ENCODE measurements around the gene ADCY1. TPM values are rescaled to one million over a fixed set of nuclear protein-coding genes. Genes with fewer than 3 reads are reported as not detected.
"Not testable (repeated sequence)": the region's sequence is repeated elsewhere in the genome, so short reads cannot be mapped to it uniquely, and the experiment has no call there.

The ADCY1 gene
- total RNA-seq, 1 donor from 2014 or later, result 9.4 TPM

DNA sequence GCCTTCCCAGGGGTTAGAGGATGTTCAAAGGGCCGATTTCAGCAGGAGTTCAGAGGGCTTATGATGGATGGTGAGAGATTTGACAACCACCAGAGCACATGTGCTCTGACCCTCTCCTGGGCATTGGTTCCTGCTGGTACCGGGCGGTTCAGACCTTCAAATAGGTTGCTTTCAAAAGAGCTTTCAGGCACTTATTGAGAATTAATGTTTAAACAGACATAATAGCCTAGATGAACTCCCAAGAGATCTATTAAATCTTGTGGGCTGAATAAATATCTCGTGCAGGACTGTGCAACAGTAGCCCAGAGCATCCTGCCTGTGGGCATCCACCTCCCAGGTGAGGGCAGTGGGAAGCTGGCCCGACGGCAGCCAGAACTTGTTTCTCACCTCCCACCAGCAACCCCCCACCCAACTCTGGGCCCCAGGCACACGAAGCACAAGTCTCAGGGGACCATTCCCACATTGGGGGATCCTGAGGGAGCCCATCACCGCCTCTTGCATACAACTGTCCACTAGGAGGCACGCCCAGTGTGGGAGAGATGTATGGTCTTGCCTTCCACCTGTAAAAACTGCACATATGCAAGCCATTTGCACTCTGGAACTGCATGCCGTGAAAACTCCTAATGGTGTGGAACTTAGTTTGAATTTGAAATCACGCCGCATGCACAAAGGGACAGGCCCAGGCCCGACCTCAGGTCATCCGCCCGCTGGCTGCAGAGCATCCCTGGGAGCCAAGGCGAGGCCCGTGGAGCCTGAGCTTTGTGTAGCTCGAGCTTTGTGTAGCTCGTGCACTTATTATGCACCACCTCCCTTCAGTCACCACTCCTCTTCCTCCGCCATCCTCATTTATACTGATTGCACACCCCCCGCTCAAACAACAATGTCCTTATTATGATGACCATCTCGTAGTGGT is 147.8 kb downstream of the ADCY1 start:
- no peak overlapping the region for H3K4me3 Mint-ChIP-seq (ENCODE audit: low read depth)
- intact Hi-C loops (cut with micrococcal nuclease), result no loop called here
- DNase-seq (ENCODE audit: low spot score), result no peak
- peaks cover 29% of the 10 kb centered on the region for H3K36me3 Mint-ChIP-seq (ENCODE audit: low read depth)
- H3K27ac Mint-ChIP-seq, result no peak overlapping the region
- no peaks in the 10 kb centered on the region for H3K27me3 Mint-ChIP-seq (ENCODE audit: low read depth)
- no peaks in the 10 kb centered on the region for H3K9me3 Mint-ChIP-seq
- no peaks in the 10 kb centered on the region for H3K4me1 Mint-ChIP-seq (ENCODE audit: low read depth)

DNA sequence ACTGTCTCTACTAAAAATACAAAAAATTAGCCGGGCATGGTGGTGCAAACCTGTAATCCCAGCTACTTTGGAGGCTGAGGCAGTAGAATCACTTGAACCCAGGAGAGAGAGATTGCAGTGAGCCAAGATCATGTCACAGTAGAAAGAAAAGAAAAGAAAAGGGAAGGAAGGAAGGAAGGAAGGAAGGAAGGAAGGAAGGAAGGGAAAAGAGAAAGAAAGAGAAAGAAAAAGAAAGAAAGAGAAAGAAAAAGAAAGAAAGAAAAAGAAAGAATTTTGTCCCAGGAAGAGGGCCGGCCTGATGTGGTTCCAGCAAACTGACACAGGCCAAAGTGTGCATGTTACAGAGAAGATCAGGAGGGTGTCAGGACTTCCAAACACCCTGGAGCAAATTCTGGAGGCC is 151.1 kb downstream of the ADCY1 start:
- H3K27ac Mint-ChIP-seq; H3K4me1 Mint-ChIP-seq (ENCODE audit: low read depth); H3K4me3 Mint-ChIP-seq (ENCODE audit: low read depth); H3K27me3 Mint-ChIP-seq (ENCODE audit: low read depth); H3K9me3 Mint-ChIP-seq; DNase-seq (ENCODE audit: low spot score); intact Hi-C loops (cut with micrococcal nuclease): not testable (repeated sequence)
- peaks cover 38% of the 10 kb centered on the region for H3K36me3 Mint-ChIP-seq (ENCODE audit: low read depth)

DNA sequence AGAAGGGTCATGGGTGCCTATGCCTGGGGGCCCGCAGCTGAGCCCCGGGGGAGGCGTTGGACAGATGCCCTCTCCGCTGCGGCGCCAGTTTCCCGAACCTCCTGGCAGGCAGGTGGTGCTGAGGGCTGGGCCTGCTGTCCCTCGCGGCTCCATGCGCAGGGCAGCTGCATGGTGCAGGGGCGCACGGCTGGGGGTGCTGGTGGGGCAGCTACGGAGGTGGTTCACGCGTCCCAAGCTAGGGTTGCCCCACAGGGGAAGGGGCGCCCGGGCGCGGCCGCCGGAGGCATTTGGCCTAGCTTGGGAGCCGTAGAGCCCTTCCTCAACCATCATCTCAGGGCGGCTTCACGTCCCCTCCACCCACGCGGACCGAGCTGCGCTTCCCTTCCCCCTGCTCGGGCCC is 152.7 kb downstream of the ADCY1 start:
- Mint-ChIP-seq H3K27me3 (ENCODE audit: low read depth) (no peaks in the 10 kb centered on the region), H3K9me3 (no peaks in the 10 kb centered on the region), H3K4me1 (ENCODE audit: low read depth) (no peaks in the 10 kb centered on the region), H3K4me3 (ENCODE audit: low read depth) (no peak overlapping the region), H3K27ac (no peak overlapping the region), H3K36me3 (ENCODE audit: low read depth) (peaks cover 38% of the 10 kb centered on the region)
- intact Hi-C loops (cut with micrococcal nuclease), result no loop called here
- no peak for DNase-seq (ENCODE audit: low spot score)

DNA sequence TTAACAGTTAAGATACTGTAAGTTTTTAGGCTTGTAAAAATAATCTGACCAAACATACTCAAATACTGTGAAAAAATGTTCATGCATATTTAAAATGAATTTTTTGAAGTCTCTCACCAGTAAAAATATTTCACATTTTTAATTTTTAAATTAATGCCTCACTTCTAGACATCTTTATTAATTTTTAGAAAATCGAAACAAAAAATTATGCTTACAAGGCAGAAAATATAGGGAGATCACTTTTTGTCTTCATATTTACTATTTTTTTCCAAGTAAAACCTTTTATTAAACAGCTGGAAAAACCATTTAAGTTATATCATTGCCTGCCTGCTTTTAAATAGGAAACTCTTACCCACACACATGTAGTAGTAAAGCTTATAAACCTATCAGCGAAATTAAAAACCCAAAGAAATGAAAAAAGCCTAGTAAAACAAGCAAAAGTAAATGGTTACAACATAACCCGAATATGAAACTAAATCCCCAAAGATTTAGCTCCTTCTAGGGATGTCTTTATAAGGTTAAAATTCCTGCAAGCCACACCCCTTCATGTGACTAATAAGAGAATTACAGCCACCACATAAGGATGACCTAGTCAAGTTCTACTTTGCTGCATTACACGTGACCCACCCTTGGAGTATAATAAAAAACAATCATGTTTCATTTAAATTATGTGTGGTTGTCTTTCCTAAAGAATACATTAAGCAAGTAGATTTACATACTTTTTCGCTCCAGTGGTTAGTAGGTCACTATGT is 157.7 kb downstream of the ADCY1 start:
- H3K36me3 Mint-ChIP-seq (ENCODE audit: low read depth), result peaks cover 22% of the 10 kb centered on the region
- H3K4me3 Mint-ChIP-seq (ENCODE audit: low read depth); H3K4me1 Mint-ChIP-seq (ENCODE audit: low read depth); H3K27me3 Mint-ChIP-seq (ENCODE audit: low read depth); DNase-seq (ENCODE audit: low spot score); H3K9me3 Mint-ChIP-seq; H3K27ac Mint-ChIP-seq; intact Hi-C loops (cut with micrococcal nuclease): not testable (repeated sequence)

DNA sequence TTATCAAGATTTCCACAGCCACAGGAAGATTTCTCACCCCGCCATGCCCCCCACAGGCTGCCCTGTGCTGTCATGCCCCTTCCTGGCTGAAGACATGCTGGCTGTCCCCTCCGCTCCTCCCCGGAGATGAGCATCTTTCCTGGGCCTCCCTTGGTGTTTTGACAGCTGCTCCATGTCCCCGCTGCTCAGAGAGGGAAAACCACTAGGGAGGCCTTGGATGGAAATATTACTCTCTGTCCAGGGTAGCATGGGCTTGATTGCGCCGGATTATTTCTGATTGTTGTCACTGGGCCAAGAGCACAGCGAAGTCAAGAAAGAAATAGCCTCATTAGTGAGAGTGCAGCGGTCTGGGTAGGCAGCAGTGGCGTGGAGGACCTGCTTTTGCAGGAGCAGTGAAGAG is 164.8 kb downstream of the ADCY1 start:
- H3K4me3 Mint-ChIP-seq (ENCODE audit: low read depth), result not testable (repeated sequence)

DNA sequence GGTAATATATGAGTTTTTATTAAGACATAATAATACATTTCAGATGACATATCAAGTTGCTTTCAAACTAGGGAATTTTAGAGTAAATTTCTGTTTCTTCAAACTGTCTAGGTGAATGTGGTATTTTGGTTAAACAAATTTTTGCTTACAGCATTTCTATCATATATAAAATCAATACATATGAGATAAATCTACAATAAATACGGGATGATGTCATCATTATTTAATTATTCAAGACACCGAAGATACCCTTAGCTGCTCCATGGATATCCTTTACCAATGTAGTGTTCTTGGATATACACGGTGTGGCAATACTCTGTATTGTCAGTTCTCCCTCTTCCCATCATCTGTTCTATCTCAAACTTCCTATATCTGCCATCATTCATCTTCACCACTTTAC is 166.4 kb downstream of the ADCY1 start:
- H3K27ac Mint-ChIP-seq; H3K4me1 Mint-ChIP-seq (ENCODE audit: low read depth); H3K27me3 Mint-ChIP-seq (ENCODE audit: low read depth); intact Hi-C loops (cut with micrococcal nuclease); H3K4me3 Mint-ChIP-seq (ENCODE audit: low read depth); DNase-seq (ENCODE audit: low spot score): not testable (repeated sequence)
- Mint-ChIP-seq H3K9me3 (peaks cover 13% of the 10 kb centered on the region), H3K36me3 (ENCODE audit: low read depth) (peaks cover 64% of the 10 kb centered on the region)

More for the DNA sequence above, 164.8 kb downstream of the ADCY1 start:
- H3K4me1 Mint-ChIP-seq (ENCODE audit: low read depth); intact Hi-C loops (cut with micrococcal nuclease); H3K27ac Mint-ChIP-seq; H3K27me3 Mint-ChIP-seq (ENCODE audit: low read depth); DNase-seq (ENCODE audit: low spot score): not testable (repeated sequence)
- Mint-ChIP-seq H3K9me3 (peaks cover 13% of the 10 kb centered on the region), H3K36me3 (ENCODE audit: low read depth) (peaks cover 55% of the 10 kb centered on the region)

DNA sequence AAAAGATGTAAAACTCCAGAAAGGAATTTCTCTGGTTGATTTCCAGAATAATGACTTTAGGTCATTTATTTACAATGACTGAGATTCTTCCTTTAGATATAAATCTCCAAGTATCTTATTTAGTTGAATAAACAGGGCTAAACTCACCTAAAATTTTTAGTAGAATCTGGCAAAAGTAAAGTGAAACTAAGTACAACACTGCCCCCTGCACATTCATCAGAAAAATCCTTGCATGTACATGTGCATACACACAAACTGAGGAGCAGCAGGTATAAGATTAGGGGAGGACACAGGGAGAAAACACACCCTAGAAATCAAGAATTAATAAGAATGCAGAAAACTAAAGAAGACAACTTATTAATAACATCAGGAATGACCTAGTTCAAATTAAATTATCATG is 174.8 kb downstream of the ADCY1 start:
- H3K27ac Mint-ChIP-seq; H3K4me3 Mint-ChIP-seq (ENCODE audit: low read depth); H3K27me3 Mint-ChIP-seq (ENCODE audit: low read depth); intact Hi-C loops (cut with micrococcal nuclease); H3K4me1 Mint-ChIP-seq (ENCODE audit: low read depth); H3K9me3 Mint-ChIP-seq; DNase-seq (ENCODE audit: low spot score): not testable (repeated sequence)
- peaks cover 28% of the 10 kb centered on the region for H3K36me3 Mint-ChIP-seq (ENCODE audit: low read depth)

DNA sequence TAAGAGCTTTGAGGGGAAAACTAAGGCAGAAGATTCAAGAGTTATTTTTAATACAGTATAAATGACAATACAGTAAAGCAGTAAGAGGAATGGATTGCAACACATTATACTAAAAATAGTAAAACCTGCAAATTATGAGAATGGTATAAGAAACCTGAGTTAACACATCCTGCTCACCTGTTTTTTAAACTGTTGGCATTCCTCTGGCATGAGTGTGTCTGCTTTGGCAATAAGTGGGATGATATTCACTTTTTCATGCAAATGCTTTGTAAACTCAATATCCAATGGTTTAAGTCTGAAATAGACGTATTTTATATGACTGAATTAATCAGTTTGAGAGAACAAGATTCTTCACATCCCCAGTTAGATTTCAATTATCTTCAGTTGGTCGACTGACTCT is 177.2 kb downstream of the ADCY1 start:
- H3K27me3 Mint-ChIP-seq (ENCODE audit: low read depth); H3K4me3 Mint-ChIP-seq (ENCODE audit: low read depth); H3K27ac Mint-ChIP-seq; DNase-seq (ENCODE audit: low spot score); H3K9me3 Mint-ChIP-seq; H3K4me1 Mint-ChIP-seq (ENCODE audit: low read depth); intact Hi-C loops (cut with micrococcal nuclease): not testable (repeated sequence)
- peaks cover 21% of the 10 kb centered on the region for H3K36me3 Mint-ChIP-seq (ENCODE audit: low read depth)

DNA sequence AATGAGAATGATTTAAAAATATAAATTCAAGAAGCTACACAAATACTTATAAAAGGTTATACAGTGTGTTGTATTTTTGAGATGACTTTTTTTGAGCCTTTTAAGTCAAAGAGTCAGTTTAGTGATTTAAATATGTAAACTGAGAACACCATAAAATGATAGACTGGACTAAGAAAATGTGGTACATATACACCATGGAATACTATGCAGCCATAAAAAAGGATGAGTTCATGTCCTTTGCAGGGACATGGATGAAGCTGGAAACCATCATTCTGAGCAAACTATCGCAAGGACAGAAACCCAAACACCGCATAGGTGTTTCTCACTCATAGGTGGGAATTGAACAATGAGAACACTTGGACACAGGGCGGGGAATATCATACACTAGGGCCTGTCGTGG is 182.2 kb downstream of the ADCY1 start:
- H3K9me3 Mint-ChIP-seq; intact Hi-C loops (cut with micrococcal nuclease); DNase-seq (ENCODE audit: low spot score); H3K27me3 Mint-ChIP-seq (ENCODE audit: low read depth); H3K4me3 Mint-ChIP-seq (ENCODE audit: low read depth); H3K27ac Mint-ChIP-seq; H3K4me1 Mint-ChIP-seq (ENCODE audit: low read depth): not testable (repeated sequence)
- peaks cover 23% of the 10 kb centered on the region for H3K36me3 Mint-ChIP-seq (ENCODE audit: low read depth)

DNA sequence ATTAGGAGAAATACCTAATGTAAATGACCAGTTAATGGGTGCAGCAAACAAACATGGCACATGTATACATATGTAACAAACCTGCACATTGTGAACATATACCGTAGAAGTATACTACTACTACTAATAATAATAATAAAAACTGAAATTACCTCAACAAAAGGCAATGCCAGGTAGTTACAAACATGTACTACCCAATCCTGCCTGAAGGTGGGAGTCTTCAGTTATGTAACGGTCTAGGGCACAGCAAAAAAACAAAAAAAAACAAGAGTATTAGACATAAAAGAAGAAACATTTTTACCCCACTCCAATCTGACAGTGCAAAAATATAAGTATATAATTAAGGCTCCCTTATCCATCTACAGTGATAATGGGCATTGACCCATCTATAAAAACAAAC is 182.6 kb downstream of the ADCY1 start:
- DNase-seq (ENCODE audit: low spot score); intact Hi-C loops (cut with micrococcal nuclease); H3K27me3 Mint-ChIP-seq (ENCODE audit: low read depth); H3K4me1 Mint-ChIP-seq (ENCODE audit: low read depth); H3K4me3 Mint-ChIP-seq (ENCODE audit: low read depth); H3K27ac Mint-ChIP-seq; H3K9me3 Mint-ChIP-seq: not testable (repeated sequence)
- peaks cover 19% of the 10 kb centered on the region for H3K36me3 Mint-ChIP-seq (ENCODE audit: low read depth)

DNA sequence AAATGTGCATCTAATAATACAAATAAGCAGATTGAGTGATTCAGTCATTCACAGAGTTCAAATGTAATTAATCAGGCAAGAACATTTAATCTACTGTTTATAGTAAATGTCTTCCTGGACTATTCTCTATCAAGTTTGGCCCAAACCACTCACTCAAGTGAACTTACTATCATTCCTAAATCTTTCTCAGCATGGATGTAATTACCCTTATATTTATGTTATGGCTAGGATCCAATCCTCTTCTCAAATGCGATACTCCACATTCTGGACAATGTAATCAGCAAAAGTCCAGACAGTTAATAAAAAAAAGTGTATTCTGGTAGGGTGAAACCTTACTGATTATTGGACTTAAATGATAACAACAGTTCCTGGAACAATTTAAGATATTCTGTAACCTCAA is 185.3 kb downstream of the ADCY1 start:
- intact Hi-C loops (cut with micrococcal nuclease); H3K9me3 Mint-ChIP-seq; H3K27ac Mint-ChIP-seq; DNase-seq (ENCODE audit: low spot score); H3K27me3 Mint-ChIP-seq (ENCODE audit: low read depth); H3K4me3 Mint-ChIP-seq (ENCODE audit: low read depth): not testable (repeated sequence)
- Mint-ChIP-seq H3K4me1 (ENCODE audit: low read depth) (peaks cover 19% of the 10 kb centered on the region), H3K36me3 (ENCODE audit: low read depth) (peaks cover 25% of the 10 kb centered on the region)

DNA sequence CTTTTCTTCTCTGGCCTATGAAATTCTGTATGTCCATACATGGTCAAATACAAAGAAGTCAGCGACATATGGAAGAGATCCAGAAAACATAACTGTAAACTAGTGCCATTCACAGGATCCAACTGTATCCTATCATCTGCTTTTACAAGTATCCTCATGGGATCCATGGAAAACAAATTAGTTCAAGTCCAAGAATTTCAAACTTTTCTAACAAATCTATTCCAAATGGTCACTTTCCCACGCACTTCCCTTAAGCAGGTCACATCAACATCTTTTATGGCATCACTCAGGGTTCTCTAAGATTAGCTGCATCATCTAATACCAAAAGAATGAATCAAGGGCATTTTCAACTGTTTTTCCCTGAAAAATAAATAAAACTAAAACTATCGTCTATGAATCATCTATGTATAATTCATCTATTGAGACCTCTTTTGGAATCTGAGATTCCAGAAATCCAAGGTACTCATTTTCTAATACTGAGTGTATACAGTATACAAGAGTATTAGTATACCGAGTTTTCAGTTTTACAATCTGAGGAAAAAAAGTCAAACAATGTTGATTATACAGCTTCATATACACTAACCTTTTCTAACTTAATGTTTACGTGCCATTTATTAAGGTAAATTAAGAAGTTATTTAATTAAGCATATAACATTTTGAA is 187.5 kb downstream of the ADCY1 start:
- H3K4me1 Mint-ChIP-seq (ENCODE audit: low read depth), result peaks cover 19% of the 10 kb centered on the region
- H3K4me3 Mint-ChIP-seq (ENCODE audit: low read depth); DNase-seq (ENCODE audit: low spot score); intact Hi-C loops (cut with micrococcal nuclease); H3K27ac Mint-ChIP-seq; H3K27me3 Mint-ChIP-seq (ENCODE audit: low read depth); H3K9me3 Mint-ChIP-seq: not testable (repeated sequence)
- H3K36me3 Mint-ChIP-seq (ENCODE audit: low read depth), result peaks cover 20% of the 10 kb centered on the region

Measured in activated T-helper 2 cell treated with anti-CD3 and anti-CD28 coated beads, Interferon-gamma antibody, Interleukin-2, Interleukin-4, amounts not matched to agents 10 μg/mL and 5 μg/mL and 100 μg/mL, durations not matched to agents 14 hours and 24 hours and 36 hours (primary cell).